Measurements from ENCODE around the gene SIKE1.
"Not testable (repeated sequence)": the region's sequence is repeated elsewhere in the genome, so short reads cannot be mapped to it uniquely, and the experiment has no call there.

The SIKE1 gene

DNA sequence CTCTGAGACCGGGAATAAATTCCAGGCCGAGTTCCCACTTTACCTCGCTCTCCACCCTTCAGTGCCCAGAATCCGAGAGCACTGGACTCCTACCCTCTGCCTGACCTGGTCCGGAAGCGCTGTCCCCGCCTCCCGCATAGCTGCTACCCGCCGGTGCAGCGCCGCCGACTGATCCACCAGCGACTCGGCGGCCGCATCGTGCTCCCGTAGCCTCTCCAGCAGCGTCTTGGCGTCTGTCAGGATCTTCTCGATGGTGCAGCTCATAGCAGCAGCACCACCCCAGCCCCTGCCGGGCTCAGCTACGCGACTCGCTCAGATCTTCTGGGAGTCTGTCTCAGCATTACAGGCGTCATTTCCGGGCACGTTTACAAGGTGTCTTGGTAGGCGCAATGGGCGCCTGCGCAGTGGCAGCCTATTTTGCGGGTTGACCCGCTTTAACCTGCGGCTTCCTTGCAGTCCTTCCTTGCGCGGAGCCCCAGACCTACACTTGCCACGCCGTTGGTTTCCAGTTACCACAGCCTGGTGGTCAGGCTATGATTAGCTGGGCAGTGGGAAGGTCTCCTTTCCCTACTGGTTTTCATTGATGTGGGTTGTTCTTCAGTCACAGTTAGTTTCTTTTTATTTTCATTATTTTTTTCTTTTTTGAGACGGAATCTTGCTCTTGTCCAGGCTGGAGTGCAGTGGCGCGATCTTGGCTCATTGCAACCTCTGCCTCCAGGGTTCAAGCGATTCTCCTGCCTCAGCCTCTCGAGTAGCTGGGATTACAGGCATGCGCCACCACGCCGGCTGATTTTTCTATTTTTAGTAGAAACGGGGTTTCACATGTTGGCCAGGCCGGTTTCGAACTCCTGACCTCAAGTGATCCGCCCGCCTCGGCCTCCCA lies at the start of gene SIKE1:
SIKE1 (minus strand) TSS at position 342 of the 883 bp plus-strand sequence; CDS start at position 264, 78 bp downstream.
- peak; percentile 91 for DNase-seq

DNA sequence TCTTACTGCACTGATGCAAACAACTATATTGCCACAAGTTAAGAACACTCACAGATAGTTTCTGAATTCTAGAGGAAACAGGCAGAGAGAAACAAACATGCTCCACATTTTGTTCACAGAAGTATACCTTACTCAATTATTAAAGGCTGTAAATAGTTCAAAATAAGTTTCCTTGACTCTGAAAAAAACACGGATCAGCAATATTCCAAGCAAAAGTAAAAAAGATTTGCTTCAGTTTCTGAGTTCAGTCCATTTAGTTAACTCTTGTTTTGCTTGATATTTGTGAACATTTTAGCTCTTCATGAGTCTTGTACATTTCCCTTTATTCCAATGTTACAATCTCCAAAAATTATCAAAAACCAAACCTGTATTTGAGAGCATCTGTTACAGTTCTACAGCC lies 49.6 kb upstream of the SIKE1 start:
- DNase-seq: not testable (repeated sequence)

DNA sequence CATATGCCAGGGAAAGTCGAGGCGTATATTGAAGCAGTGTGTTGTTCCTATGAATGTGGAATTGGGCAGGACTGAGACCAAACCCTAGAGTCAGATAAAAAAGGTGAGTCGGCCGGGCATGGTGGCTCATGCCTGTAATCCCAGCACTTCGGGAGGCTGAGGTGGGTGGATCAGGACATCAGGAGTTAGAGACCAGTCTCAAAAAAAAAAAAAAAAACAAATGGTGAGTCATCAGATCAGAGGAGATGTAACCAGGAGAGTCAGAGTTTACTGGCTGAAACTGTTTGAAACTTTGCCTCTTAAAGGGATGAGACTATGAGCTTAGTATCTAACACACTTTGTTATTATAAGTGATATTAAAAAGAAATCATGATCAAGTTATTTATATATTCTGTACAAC lies 47.8 kb upstream of the SIKE1 start:
- no peak for DNase-seq

DNA sequence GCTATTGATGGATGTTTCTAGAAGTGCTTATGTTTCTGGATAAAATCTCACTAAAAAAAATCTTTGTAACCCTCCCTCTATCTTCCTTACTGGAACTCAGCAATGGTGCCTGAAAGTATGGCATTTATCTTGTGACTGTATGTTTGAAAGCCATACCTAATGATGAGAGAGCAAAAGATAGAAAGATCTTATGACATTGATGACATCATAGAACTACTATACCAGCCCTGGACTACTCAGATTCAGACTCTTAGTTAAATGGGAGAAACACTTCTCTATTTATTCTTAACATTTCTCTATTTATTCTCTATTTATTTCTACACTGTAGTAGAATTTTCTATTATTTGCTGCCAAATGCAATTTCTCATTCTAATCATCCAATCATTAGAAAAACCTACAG lies 41.5 kb upstream of the SIKE1 start:
- no peak for DNase-seq

DNA sequence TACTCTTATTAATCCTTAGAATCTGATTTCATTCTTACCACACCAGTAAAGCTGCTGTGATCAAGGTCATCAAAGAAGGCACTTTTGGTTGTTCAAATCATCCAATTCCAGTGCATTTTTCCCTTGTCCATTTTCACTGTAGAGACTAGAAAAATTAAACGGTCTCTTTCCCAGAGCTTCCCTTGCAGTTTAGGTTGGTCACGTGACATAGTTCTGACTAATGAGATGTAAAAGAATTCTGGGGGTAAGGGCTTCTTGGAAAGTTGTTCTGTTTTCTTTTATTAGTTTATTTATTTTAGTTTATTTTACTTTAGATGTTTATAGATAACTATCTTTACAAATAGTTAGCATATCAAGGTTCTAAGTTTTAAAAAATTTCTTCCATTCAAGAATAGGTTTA lies 39.9 kb upstream of the SIKE1 start:
- DNase-seq: no peak

DNA sequence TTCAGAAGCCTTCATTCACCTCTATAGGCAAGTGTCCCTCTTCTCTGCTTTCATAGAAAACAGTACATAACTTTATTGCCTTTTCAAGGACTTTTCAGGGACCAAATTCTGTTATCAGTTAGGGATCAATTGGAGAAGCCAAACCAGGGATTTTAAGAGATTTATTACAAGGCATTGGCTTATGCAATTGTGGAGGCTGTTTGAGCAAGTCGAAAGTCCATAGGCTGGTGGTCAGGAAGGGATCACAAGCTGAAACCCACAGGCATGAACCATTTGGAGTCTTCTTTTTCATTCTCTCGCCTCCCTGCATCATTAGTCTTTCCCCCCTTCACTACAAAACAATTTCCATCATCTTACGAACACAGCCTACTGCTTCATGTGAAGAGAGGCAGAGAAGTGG lies 39.4 kb upstream of the SIKE1 start:
- no peak for DNase-seq

DNA sequence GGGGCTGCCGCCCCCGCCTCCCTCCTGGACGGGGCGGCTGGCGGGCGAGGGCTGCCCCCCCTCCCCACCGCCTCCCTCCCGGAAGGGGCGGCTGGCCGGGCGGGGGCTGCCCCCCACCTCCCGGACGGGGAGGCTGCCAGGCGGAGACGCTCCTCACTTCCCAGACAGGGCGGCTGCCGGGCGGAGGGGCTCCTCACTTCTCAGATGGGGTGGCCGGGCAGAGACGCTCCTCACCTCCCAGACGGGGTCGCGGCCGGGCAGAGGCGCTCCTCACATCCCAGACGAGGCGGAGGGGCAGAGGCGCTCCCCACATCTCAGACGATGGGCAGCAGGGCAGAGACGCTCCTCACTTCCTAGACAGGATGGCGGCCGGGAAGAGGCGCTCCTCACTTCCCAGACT lies 24.0 kb upstream of the SIKE1 start:
- not testable (repeated sequence) for DNase-seq

DNA sequence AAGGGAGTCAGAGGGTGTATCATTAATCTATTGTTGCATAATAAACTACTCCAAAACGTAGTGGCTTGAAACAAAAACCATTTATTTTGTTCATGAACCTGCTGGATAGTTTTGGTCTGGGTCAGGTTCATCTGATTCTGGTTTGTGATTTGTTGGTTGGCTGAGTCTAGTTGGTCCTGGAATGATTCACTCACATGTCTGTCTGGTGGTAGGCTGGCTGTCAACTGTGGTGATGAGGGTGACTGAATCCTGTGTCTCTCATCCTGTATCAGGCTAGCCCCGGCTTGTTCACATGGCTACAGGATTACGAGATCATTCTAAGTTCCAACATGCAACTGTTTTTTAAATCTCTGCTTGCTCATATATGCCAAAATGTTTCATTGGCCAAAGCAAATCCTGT lies 22.5 kb upstream of the SIKE1 start:
- DNase-seq: no peak

DNA sequence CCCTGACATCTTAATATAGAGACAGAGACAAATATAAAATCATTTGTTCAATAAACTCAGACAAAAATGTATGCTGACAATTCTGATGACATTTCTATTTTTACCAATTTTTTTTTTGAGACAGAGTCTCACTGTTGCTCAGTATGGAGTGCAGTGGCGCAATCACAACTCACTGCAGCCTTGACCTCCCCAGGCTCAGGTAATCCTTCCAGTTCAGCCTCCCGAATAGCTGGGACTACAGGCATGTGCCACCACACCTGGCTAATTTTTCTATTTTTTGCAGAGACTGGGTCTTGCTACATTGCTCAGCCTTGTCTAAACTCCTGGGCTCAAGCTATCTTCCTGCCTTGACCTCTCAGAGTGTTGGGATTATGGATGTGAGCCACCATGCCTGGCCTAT lies 13.6 kb upstream of the SIKE1 start:
- no peak for DNase-seq

DNA sequence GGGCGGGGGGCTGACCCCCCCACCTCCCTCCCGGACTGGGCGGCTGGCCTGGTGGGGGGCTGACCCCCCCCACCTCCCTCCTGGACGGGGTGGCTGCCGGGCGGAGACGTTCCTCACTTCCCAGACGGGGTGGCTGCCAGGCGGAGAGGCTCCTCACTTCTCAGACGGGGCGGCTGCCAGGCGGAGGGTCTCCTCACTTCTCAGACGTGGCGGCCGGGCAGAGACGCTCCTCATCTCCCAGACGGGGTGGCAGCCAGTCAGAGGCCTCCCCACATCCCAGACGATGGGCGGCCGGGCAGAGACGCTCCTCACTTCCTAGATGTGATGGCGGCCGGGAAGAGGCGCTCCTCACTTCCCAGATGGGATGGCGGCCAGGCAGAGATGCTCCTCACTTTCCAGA lies 10.1 kb upstream of the SIKE1 start:
- DNase-seq: not testable (repeated sequence)

DNA sequence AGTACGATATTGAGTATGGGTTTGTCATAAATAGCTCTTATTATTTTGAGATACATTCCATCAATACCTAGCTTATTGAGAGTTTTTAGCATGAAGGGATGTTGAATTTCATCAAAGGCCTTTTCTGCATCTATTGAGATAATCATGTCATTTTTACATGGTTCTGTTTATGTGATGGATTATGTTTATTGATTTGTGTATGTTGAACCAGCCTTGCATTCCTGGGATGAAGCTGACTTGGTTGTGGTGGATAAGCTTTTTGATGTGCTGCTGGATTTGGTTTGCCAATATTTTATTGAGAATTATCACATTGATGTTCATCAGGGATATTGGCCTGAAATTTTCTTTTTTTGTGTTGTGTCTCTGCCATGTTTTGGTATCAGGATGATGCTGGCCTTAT lies 6.0 kb upstream of the SIKE1 start:
- DNase-seq: not testable (repeated sequence)

DNA sequence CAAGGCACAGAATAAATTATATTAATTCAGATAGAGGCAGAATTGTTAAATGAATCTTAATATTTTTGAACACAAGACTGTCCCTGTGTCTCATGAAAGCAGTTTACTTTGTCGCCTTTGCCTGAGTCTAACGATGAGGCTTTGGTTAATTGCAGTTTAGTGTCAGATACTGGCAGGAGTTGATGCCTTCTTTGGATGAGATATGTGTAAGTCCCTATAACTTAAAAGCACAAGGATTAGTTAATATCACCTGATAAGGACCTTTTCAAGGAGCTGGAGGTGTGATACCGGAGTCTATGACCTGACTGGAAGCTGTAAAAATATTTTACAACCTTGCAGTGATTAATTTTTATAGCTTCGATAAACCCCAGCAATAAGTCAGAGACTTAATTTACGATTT lies 2.0 kb upstream of the SIKE1 start:
- DNase-seq: no peak

DNA sequence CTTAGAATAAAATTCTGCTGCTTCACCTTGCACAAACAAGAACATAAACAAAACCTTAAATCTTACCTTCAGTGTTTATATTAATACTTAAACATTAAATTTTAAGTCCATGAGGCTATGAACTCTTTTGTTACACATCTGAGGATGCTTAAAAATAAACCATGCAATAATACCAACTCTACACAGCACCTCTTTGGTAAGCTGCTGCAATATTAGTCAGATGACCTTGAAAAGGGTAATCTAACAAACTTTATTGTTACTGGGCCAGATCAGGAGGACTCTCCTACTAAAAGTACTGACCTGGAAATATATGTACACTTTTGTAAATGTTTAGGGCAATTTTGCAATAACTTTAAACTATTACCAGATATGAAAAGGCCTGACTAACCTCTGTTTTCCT lies 763 bp downstream of the SIKE1 start:
- DNase-seq: no peak

DNA sequence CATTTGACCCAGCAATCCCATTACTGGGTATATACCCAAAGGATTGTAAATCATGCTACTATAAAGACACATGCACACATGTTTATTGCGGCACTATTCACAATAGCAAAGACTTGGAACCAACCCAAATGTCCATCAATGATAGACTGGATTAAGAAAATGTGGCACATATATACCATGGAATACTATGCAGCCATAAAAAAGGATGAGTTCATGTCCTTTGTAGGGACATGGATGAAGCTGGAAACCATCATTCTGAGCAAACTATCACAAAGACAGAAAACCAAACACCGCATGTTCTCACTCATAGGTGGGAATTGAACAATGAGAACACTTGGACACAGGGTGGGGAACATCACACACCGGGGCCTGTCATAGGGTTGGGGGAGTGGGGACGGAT lies 3.8 kb downstream of the SIKE1 start:
- DNase-seq: not testable (repeated sequence)

DNA sequence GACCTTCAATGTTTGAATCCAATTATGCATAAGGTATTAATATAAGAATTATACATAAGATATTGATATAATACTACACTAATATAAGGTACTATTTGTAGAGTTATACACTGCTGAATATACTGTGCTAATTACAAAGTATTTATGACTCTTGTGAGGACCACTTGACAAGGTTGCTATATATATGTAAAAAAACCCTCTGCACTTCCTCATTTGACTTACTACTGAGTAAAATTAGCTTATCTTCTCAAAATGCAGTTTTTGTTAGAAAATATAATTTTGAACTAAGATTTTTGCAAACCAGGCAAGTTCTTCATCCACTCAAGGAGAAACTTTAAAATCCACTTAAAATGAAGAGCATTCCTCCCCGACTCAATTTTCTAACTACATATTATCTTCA lies 8.5 kb downstream of the SIKE1 start:
- DNase-seq: no peak

DNA sequence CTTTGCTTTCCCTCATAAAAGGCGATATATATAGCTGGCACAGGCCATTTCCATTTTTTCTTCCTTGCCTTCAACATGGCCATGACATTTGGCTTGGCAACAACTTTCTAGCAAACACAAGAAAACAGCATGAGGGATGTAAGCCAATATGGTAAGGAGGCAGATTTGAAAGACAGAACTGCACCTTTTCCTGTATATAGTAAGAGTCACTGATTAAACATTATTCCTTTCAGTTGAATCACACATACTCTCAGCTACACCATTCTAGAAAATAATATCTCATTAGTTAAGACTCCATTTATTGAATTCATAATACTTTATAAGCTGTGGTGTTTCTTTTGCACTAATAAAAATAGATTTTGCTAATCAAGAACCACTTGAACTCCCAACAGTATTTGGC lies 9.5 kb downstream of the SIKE1 start:
- no peak for DNase-seq

DNA sequence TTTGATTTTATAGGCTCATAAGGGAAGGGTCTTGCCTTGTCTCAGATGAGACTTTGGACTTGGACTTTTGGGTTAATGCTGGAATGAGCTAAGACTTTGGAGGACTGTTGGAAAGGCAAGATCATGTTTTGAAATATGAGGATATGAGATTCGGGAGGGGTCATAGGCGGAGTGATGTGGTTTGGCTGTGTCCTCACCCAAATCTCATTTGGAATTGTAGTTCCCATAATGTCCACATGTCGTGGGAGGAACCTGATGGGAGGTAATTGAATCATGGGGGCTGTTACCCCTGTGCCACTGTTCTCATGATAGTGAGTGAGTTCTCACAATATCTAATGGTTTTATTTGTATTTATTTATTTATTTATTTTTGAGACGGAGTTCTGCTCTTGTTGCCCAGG lies 15.8 kb downstream of the SIKE1 start:
- DNase-seq: no peak

DNA sequence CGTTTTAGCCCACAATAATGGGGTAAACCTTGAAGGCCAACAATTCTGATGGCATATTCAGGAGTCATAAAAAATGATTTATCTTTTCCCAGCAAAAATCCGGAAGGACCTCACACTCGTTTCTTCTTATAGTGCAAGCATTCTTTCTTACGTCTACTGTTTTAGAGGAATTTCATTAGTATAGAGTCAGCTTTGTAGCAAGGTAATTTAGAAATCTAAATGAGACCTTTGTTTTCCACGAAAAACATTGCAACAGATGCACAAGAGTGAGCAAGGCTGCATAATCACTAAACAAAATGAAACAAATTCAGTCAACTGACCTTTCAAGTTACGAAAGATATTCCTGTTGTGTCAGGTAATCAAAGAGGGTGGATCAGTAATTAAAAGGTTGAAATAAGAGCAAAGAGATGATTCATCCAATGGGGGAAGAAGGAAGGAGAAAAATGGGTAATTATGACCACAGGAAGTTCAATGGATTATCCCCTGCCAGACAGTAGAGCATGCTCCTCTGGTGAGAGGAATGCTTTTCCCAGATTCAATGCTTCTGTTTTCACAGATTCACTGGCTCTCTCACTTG lies 22.1 kb downstream of the SIKE1 start:
- DNase-seq: no peak

DNA sequence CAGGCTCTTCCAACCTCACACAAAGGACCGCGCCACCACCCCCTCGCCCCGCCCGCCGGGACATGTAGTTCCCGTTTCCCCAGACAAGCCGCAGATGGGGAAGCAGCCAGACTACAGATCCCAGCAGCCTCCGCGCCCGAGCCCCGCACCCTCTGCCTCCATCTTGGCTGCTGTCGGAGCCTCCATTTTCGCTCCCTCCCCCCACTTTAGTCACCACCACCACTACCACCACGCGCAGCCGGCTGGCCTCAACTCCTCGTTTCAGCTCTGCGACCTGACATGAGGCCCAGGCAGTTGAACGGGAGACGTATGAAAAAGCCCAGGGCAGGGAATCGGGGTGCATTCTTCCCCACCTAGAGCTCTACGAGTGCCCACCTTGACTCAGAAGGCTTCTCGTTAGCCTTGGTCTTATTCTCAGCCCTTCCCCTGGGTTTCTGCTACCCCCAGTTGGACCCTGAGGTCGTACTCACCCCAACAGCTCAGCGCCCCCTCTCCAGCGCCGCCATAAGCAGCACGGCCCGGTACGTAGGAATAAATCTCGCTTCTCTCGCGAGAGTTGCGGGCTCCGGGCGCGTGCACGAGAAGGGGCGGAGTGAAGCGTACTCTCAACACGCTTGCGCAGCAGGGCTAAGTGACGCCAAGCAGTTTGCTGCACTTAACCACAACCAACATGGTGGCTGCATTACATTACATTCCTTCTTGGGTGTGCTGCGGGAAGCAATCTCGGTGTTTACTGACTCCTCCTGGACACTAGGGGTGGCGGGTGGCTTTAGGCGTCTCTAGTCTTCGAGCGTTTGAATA lies 22.8 kb downstream of the SIKE1 start, which contains the start of gene CSDE1:
CSDE1 (minus strand) TSS at position 530 of the 801 bp plus-strand sequence. CDS start 18,094 bp downstream, outside the sequence.
- peak; percentile 94 for DNase-seq

DNA sequence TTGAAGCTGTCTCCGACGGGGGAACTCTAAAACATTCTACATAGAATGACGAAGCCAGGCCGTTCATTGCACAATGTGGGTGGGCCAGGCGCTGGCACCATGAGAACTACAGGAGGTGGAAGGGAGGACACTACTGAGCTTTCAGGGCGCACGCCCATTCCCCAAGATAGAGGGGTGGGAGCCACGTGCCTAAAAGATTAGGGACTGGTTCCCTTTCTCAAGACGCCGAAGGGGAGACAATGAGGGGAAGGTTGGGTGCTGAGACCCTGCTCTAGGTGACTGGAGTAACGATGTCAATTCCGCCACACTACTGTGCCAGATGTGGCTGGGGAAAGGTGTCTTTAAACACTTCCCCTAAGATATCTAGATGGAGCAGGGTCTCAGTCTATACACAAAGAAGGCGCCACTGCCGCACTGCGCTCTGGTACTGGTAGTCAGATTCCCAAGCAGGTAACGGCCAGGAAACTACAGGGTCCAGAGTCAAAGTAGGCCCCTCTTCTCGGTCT lies 23.5 kb downstream of the SIKE1 start:
- peak; percentile 7 for DNase-seq

DNA sequence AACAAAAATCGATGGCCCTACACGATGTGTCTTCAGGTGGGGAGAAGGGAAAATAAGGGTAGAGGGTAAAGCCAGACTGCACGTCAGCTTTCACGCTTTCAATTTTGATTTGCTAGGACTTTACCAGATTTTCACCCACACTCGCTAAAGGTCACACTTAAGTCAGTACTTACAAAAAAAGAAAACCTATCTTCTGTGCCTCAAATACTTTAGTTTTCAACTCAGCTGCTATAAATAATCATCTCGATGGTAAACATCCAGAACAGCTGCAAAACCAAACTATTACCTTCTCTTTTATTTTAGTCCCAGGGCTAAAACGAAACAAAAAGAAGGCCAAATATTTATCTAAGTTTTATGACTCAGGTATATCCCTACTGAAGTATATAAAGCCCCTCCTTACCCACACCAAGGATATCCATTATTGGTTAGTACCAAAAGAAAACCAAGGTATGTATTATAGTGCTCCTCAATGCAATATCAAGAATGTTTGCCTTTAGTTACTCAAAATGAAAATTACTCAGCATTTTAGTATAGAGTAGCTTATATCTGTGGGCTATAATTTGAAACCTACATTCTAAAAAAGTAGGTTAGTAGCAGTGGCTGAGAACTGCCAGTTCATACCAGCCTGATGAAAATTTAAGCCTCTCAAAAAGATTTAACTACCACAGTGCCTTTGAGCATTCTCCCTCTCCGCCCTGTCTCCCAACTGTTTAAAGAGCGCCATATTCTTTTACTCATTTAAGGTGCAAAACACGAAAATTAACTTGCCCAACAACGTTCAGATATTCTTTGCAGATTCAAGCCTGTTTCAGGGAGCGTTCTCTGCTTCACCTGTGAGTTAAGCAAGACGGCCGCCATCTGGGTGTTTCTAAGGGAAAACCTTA lies 24.2 kb downstream of the SIKE1 start:
- DNase-seq: no peak

All from stimulated activated CD4-positive, alpha-beta T cell treated with anti-CD3 and anti-CD28 coated beads, Interleukin-4, amount 100 ng/mL, for 1 hour (primary cell).